ENCODE data around the gene TAS2R40.
A peak's percentile ranks its signal among the peaks of the same experiment; 100 is the strongest.

TAS2R40 gene

DNA sequence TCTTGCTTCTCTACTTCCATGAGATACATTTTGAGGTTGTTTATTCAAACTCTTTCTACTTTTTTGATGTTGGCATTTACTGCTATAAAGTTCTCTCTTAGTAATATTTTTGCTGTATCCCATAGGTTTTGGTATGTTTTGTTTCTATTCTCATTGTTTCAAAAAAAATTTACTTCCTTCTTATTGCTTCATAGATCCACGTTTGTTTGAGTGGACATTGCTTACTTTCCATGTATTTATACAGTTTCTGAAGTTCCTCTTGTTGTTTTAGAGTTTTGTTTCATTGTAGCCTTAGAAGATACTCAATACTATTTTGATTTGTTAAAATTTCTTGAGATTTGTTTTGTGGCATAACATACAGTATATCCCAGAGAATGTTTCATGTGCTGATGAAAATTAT lies 13.7 kb downstream of the TAS2R40 start:
- no peak overlapping the region for H3K27ac ChIP-seq
- TF ChIP-seq ZFX (IDR thresholded peaks at IDR 0.05; ENCODE audit: borderline replicate concordance) = no peak
- TF ChIP-seq, protein P1, sequence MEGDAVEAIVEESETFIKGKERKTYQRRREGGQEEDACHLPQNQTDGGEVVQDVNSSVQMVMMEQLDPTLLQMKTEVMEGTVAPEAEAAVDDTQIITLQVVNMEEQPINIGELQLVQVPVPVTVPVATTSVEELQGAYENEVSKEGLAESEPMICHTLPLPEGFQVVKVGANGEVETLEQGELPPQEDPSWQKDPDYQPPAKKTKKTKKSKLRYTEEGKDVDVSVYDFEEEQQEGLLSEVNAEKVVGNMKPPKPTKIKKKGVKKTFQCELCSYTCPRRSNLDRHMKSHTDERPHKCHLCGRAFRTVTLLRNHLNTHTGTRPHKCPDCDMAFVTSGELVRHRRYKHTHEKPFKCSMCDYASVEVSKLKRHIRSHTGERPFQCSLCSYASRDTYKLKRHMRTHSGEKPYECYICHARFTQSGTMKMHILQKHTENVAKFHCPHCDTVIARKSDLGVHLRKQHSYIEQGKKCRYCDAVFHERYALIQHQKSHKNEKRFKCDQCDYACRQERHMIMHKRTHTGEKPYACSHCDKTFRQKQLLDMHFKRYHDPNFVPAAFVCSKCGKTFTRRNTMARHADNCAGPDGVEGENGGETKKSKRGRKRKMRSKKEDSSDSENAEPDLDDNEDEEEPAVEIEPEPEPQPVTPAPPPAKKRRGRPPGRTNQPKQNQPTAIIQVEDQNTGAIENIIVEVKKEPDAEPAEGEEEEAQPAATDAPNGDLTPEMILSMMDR (IDR thresholded peaks at IDR 0.05) = no peak

- H3K27ac ChIP-seq = no peak overlapping the region
- TF ChIP-seq, protein P1 (IDR thresholded peaks at IDR 0.05) = no peak
- TF ChIP-seq ZFX (IDR thresholded peaks at IDR 0.05; ENCODE audit: borderline replicate concordance) = no peak
Observed at GRCh38 chr7:143236408-143236990, 14.7 kb downstream of the TAS2R40 start.

GRCh38 chr7:143237366-143237765 lies 15.5 kb downstream of the TAS2R40 start:
- TF ChIP-seq, protein P1 (IDR thresholded peaks at IDR 0.05) = no peak
- TF ChIP-seq ZFX (IDR thresholded peaks at IDR 0.05; ENCODE audit: borderline replicate concordance) = no peak

GRCh38 chr7:143238289-143238980 lies 16.6 kb downstream of the TAS2R40 start:
- no peak overlapping the region for H3K27ac ChIP-seq
- TF ChIP-seq, protein P1 (IDR thresholded peaks at IDR 0.05) = no peak
- no peak for TF ChIP-seq ZFX (IDR thresholded peaks at IDR 0.05; ENCODE audit: borderline replicate concordance)

More at GRCh38 chr7:143237366-143237765, 15.5 kb downstream of the TAS2R40 start:
- no peak overlapping the region for H3K27ac ChIP-seq

DNA sequence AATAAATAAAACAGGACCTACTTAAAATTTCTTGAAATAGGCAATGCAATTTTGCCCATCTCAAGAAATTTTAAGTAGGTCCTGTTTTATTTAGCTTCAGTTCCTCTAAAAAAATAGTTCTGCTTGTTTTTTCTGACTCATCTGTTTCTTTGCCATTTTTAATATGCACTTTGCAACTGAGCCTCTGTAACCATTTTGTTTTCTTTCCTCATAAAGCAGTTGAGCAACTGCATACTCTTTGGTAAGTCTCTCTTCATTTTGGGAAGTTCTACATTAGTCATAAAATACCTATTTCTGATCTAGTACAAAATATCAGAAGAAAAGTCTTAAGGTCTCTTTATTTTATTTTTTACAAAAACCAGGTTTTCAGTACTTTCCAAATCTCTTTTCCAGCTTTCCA lies 18.0 kb downstream of the TAS2R40 start:
- TF ChIP-seq ZFX (IDR thresholded peaks at IDR 0.05; ENCODE audit: borderline replicate concordance) = no peak
- TF ChIP-seq, protein P1 (IDR thresholded peaks at IDR 0.05) = no peak
- no peak overlapping the region for H3K27ac ChIP-seq

DNA sequence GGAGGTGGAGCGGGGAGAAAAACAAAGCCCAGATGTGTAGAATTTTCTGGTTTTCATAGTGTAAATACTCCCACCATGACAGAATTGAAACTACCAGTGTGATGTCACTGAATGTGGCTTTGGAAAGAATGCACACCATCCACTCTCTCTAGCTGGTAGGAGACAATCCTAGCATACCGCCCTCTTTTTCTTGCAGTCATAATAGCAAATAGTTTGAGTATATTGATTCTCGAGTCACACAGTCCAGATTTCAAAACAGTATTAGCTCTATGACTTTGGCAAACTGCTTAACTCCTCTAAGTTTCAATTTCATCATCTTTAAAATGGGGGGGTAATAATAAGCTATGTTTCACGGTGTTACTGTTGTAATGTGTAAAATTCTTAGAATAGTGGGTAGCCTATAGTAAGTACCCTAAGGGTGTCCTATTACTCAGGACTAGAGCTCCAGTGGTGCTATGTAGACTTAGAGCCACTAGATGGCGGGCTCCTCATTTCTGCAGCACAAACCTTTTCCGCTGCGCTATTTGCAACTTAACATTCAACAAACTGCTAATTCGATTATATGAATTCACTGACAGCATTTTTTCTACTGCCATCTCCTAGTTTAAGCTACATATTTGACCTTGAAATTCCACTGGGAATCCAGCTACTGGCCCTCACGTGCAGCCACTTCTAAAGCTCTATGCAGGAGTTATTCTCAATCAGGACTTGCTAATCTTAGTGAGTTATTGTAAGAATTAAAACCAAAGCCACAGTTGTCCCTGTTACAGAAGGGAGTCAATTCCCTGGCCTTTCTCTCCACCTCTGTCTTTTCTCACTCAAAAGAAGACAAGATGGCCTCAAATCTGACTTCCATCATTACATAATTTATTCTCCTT lies 18.7 kb downstream of the TAS2R40 start:
- no peak overlapping the region for H3K27ac ChIP-seq
- TF ChIP-seq, protein P1 (IDR thresholded peaks at IDR 0.05) = peak; percentile 99
- no peak for TF ChIP-seq ZFX (IDR thresholded peaks at IDR 0.05; ENCODE audit: borderline replicate concordance)

Measured in 22Rv1 (cell line).